Measurements from ENCODE around the gene DMAC2. TPM values are rescaled to one million over a fixed set of nuclear protein-coding genes. Genes with fewer than 3 reads are reported as not detected.

The DMAC2 gene
- polyA plus RNA-seq, 1 donor from 2014 or later = 59.8 TPM

- H3K9ac ChIP-seq (ENCODE audit: low read length) = no peak overlapping the region
- no peaks in the 10 kb centered on the region for H3K79me2 ChIP-seq (replicated peaks; ENCODE audit: insufficient read depth, low read length)
- no peak overlapping the region for H3K4me3 ChIP-seq (ENCODE audit: low read length)
- H3K9me3 ChIP-seq (ENCODE audit: low read length) = no peaks in the 10 kb centered on the region
- TF ChIP-seq SMC3 (conservative IDR thresholded peaks at IDR 0.05; ENCODE audit: poor library complexity) (no peak), REST (IDR thresholded peaks at IDR 0.05; ENCODE audit: borderline replicate concordance) (no peak), EZH2 (IDR thresholded peaks at IDR 0.05; ENCODE audit: borderline replicate concordance, insufficient read depth, low read length, poor library complexity, severe bottlenecking) (no peak), RAD21 (conservative IDR thresholded peaks at IDR 0.05) (no peak), POLR2AphosphoS5 (IDR thresholded peaks at IDR 0.05) (no peak), CTCF (IDR thresholded peaks at IDR 0.05; ENCODE audit: poor library complexity, severe bottlenecking) (no peak), EP300 (conservative IDR thresholded peaks at IDR 0.05; ENCODE audit: poor library complexity, severe bottlenecking) (no peak), TAF1 (IDR thresholded peaks at IDR 0.05; ENCODE audit: low read depth) (no peak), MXI1 (conservative IDR thresholded peaks at IDR 0.05; ENCODE audit: poor library complexity, severe bottlenecking) (no peak)
- no peak overlapping the region for H2AFZ ChIP-seq (ENCODE audit: low read depth, low read length)
- H4K20me1 ChIP-seq (ENCODE audit: insufficient read depth) = no peaks in the 10 kb centered on the region
- H3K27ac ChIP-seq (ENCODE audit: low read length) = no peak overlapping the region
- H3K36me3 ChIP-seq (ENCODE audit: insufficient read depth, low read length) = no peaks in the 10 kb centered on the region
- H3K4me2 ChIP-seq (ENCODE audit: low read length) = no peak overlapping the region
- no peaks in the 10 kb centered on the region for H3K27me3 ChIP-seq (ENCODE audit: insufficient read depth, low read depth, low read length)
- H3K9me2 ChIP-seq (ENCODE audit: insufficient read depth, low read length) = no peaks in the 10 kb centered on the region
- no peaks in the 10 kb centered on the region for H3F3A ChIP-seq (ENCODE audit: insufficient read depth, low read length, poor library complexity, severe bottlenecking)
Observed at GRCh38 chr19:41405776-41406175, 33.9 kb downstream of the DMAC2 start.

GRCh38 chr19:41403181-41403970, 36.3 kb downstream of the DMAC2 start:
- H3K9me2 ChIP-seq (ENCODE audit: insufficient read depth, low read length) = no peaks in the 10 kb centered on the region
- no peak overlapping the region for H3K27ac ChIP-seq (ENCODE audit: low read length)
- H4K20me1 ChIP-seq (ENCODE audit: insufficient read depth) = no peaks in the 10 kb centered on the region
- H2AFZ ChIP-seq (ENCODE audit: low read depth, low read length) = no peak overlapping the region
- TF ChIP-seq EZH2 (IDR thresholded peaks at IDR 0.05; ENCODE audit: borderline replicate concordance, insufficient read depth, low read length, poor library complexity, severe bottlenecking) = no peak
- TF ChIP-seq TAF1 (IDR thresholded peaks at IDR 0.05; ENCODE audit: low read depth) = no peak
- TF ChIP-seq EP300 (conservative IDR thresholded peaks at IDR 0.05; ENCODE audit: poor library complexity, severe bottlenecking) = no peak
- TF ChIP-seq POLR2AphosphoS5 (IDR thresholded peaks at IDR 0.05) = no peak
- no peak for TF ChIP-seq MXI1 (conservative IDR thresholded peaks at IDR 0.05; ENCODE audit: poor library complexity, severe bottlenecking)
- TF ChIP-seq REST (IDR thresholded peaks at IDR 0.05; ENCODE audit: borderline replicate concordance) = no peak
- no peak for TF ChIP-seq CTCF (IDR thresholded peaks at IDR 0.05; ENCODE audit: poor library complexity, severe bottlenecking)
- no peak overlapping the region for H3K4me3 ChIP-seq (ENCODE audit: low read length)
- H3K4me2 ChIP-seq (ENCODE audit: low read length) = no peak overlapping the region
- no peaks in the 10 kb centered on the region for H3K27me3 ChIP-seq (ENCODE audit: insufficient read depth, low read depth, low read length)
- H3K36me3 ChIP-seq (ENCODE audit: insufficient read depth, low read length) = no peaks in the 10 kb centered on the region
- peaks cover 7% of the 10 kb centered on the region for H3K79me2 ChIP-seq (replicated peaks; ENCODE audit: insufficient read depth, low read length)
- H3K9me3 ChIP-seq (ENCODE audit: low read length) = no peaks in the 10 kb centered on the region
- no peak overlapping the region for H3K9ac ChIP-seq (ENCODE audit: low read length)
- no peaks in the 10 kb centered on the region for H3F3A ChIP-seq (ENCODE audit: insufficient read depth, low read length, poor library complexity, severe bottlenecking)

Data from neural cell (in vitro differentiated cells).